Activated T-helper 9 cell treated with anti-CD3 and anti-CD28 coated beads, Interleukin-2, amount 50 U/mL, for 16 hours (primary cell): Measurements from ENCODE around the gene VWDE.
"Not testable (repeated sequence)": the region's sequence is repeated elsewhere in the genome, so short reads cannot be mapped to it uniquely, and the experiment has no call there.

Experiments used
- DNase-seq: peaks from one replicate; pipeline ENCODE4 v3.0.0-alpha.2; 2020; ENCODE audit warnings: low read depth

VWDE gene

DNA sequence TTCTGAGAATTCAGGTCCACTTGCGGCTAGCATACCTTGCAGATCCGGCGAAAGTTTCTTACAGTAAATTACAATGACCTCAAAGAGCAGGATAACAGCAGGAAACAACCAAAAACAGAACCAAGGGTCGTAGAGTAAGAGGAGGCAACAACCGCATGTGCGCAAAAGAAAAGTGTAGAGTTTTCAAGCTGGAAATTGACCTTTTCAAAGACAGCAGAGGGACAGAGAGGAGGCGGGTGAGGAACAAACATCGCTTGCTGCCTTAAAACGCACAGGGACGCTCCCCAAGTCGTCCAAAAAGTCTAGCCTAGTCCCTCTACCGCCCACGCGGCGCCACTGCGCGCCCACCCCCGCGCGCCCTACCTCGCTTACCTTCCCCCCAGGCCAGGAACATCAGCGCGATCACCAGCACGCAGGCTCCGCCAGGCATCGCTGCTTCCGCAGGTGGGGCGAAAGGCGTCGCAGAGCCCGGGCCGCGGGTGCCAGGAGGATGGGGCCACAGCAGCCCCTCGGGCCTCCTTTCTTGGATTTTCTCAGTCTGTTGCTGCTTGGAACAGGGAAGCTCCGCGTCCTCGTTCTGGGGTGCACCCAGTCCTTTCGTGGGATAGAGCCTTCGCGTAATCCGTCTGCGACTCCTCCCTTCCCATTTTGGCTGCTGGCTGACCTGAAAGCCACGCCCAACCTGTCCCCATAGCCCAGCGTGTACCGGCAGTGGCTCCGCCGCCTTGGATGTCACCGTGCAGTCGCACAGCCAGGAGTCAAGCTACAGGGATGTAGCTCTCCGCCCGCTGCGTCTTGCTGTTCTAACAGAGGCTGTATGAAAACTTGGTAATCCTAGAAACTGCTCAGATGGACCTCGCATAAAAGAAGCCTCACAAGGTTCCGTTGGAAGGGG lies at the start of gene VWDE:
VWDE (minus strand) TSS at position 579 of the 895 bp plus-strand sequence; CDS start at position 430, 149 bp downstream.
- DNase-seq = peak; percentile 33

DNA sequence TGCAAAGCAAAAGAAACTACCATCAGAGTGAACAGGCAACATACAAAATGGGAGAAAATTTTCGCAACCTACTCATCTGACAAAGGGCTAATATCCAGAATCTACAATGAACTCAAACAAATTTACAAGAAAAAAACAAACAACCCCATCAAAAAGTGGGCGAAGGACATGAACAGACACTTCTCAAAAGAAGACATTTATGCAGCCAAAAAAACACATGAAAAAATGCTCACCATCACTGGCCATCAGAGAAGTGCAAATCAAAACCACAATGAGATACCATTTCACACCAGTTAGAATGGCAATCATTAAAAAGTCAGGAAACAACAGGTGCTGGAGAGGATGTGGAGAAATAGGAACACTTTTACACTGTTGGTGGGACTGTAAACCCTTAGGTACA lies 49.5 kb upstream of the VWDE start:
- not testable (repeated sequence) for DNase-seq

DNA sequence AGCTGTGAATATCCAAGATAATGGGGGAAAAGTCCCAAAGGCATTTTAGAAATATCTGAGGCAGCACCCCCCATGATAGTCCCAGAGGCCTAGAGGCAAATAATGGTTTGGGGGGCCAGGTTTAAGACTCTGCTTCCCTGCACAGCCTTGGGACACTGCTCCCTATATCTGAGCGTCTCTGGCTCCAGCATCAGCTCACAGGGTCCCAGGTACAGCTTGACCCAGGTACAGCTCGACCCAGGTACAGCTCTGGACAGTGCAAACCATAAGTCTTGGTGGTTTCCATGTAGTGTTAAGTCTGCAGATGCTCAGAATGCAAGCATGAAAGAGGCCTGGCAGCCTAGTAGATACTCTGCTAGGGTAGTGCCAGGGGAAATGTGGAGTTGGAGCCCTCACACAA lies 47.0 kb upstream of the VWDE start:
- no peak for DNase-seq

DNA sequence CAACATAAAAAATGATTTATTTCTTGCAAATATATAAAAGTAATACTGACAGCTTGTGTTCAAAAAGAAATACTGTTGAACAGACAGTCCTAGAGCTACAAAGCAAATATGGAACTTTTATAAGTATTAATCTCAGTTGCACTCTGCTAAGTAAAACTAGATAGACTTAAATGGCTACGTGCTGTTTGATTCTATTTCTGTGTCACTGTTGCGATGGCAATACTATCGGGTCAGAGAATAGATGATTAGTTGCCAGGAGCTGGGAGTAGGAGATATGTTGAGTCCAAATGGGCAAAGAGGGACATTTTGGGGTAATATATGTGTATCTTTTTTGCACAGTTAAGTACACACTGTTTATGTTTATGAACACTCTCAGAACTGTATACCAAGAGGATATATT lies 41.1 kb upstream of the VWDE start:
- DNase-seq = no peak

DNA sequence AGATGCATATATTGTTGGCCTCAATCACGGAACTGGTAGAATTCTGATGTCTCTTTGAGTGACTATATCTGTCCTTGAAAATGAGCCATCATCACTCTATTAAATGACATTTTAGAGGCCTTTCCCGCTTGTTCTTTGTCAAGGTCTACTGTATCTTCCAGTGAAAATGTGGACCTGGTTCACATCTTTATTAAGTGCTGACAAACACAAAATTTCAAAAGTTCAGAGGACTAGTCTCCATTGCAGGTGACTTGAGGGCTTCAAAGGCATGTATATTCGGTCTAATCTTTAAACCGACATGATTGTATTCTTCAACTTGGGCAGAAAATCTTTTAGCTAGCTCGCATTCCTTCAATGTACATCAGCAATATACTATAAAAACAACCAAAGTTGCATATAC lies 36.6 kb upstream of the VWDE start:
- DNase-seq = no peak

DNA sequence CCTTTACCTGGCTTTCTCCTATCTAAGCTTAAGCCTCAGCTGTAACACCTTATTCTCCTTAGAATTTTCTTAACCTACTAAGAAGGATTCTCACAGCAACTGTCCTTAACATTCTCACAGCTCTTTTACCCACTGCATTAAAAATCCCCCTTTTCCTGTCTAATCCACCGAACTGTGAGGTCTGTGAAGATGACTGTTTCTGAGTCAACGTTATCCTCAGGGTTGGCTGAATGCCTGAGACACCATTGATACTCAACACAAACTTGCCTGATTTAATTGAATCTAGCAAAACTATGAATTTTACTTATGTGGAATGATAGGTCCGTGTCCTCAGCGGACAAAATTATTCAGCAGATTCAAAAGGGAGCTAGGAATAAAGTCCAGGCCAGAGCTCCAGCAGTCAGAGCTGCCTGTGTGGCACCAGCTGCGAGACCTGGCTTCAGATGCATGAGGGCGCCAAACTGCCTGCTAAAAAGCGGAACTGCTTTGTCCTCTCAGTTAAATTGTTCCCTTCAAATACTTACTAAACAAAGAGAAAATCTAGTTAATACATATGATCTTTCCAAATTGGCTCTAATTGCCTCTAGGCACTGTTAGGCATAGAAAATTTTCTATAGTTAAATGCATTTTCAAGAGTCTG lies 33.4 kb upstream of the VWDE start:
- no peak for DNase-seq

DNA sequence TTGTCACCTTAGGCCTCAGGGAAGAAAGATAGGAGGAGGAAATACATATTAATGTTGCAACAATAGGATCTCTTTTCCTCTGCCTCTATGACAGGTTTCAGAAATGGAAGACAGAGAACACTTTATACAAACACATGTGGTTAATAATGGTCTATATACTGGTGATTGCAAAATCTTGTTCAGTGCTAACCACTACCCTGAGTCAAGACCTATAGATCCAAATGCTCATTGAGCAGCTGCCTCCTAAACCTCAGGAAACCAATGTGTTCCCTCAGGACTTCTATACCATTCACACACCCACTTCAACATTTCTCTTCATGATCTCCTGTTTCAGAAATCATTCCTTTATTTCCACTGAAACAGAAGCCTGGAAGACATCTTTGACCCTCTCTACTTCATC lies 32.5 kb upstream of the VWDE start:
- no peak for DNase-seq

DNA sequence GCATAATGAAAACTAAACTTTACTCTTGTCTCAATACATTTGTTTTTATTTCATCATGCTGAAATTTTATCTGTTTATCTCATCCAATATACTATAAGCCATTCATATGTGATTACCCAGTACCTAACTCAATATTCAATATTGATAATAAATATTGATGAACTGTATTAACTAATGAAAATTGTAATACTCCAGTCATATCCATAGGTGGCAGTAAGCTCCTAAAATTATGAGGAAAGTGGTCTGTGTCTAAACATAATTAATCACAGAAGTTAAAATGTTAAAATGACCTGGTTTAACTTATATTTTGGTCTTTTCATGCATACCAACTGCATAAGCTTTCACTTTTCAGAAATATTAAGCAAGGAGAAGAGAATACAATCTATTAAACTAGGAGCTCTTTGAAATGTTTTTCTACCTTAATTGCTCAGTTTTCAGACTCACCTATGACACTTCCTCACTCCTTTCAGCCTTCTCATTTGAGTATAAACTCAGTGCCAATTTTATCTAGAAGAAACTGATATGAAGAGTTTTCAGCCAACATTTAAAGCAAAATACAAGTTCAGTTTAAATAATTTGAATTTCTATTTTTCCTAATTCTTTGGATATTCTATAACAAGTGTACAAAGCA lies 30.5 kb upstream of the VWDE start:
- DNase-seq = no peak

DNA sequence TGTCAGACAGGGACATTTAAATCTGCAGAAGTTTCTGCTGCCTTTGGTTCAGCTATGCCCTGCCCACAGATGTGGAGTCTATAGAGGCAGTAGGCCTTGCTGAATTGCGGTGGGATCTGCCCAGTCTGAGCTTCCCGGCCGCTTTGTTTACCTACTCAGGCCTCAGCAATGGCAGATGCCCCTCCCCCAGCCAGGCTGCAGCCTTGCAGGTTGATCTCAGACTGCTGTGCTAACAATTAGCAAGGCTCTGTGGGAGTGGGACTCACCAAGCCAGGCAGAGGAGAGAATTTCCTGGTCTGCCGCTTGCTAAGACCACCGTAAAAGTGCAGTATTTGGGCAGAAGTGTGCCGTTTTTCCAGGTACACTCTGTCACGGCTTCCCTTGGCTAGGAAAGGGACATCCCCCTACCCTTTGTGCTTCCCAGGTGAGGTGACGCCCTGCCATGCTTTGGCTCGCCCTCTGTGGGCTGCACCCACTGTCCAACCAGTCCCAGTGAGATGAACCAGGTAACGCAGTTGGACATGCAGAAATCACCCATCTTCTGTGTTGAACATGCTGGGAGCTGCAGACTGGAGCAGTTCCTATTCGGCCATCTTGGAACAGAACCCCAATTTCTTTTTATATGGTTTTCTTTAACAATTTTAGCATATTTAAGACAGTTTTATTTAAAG lies 28.4 kb upstream of the VWDE start:
- no peak for DNase-seq

DNA sequence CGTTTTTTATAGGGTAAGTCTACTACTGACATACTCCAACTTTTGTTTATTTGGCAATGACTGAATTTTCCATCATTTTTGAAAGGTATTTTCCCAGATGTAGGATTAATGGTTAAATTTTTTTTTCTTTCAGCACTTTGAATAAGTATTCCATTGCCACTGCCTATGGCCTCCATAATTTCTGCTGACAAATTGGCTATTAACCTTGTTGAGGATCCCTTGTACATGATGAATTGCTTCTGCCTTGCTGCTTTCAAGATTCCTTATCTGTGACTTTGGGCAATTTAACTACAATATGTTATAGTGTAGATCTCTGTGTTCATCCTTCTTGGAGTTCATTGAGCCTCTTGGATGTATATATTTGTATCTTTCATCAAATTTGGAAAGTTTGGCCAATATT lies 21.6 kb upstream of the VWDE start:
- DNase-seq = no peak

DNA sequence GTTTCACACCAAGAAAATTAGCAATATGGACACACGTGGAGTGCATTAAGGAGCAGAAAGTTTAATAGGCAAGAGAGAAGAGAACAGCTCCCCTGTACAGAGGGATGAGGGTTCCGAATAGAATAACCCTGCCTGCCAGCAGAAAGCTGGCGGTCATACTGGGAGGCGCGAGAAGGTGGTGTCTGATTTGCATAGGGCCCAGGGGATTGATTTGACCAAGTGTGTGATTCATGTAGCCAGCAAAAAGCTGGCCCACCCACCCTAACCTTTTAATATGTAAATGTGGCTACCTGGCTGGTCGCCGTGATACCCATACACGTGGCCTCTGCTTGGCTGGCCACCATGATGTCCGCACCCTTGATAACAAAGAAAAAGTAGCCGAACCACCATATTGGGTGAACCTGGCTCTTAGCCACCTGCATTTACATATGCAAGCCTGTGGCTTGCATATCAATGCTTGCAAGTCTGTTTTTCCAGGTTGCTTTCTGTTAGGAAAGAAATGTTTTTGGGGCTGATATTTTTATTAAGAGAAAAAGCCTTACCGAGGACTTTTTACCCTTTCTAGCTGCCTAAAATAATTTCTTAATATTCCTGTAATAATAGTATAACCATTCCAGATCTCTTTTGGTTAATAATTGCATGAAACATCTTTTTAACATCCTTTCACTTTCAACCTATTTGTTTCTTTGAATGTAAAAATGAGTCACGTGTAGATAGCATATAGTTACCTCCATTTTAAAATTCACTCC lies 20.5 kb upstream of the VWDE start:
- no peak for DNase-seq

DNA sequence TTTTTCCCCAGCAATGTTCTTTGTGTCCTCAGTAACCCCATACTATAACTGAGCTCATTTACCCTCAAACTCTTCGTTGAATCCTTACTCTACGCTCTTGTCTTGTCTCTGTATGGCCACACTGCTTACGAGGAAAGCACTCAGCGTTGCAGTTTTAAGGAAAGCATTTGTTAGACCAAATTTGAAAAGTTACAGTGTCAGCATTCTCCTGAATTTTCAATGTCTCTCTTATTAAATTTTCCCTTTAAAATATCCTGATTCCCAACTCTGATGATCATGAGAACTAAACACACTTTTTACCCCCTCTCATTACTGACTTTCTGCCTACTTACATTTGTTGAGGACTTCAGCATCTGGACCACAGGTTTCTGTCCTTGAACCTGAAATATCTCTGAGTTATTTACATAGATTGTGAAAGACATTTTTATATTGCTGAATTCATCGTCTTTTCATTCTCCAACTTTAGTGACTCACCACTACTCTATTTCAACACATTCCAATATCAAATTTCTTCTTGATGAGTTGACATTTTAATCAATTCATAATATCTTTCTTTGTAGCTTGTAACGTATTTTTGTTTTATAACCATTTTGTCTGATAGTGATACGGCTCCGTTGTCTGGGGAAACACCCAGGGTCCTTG lies 19.8 kb upstream of the VWDE start:
- DNase-seq = no peak

DNA sequence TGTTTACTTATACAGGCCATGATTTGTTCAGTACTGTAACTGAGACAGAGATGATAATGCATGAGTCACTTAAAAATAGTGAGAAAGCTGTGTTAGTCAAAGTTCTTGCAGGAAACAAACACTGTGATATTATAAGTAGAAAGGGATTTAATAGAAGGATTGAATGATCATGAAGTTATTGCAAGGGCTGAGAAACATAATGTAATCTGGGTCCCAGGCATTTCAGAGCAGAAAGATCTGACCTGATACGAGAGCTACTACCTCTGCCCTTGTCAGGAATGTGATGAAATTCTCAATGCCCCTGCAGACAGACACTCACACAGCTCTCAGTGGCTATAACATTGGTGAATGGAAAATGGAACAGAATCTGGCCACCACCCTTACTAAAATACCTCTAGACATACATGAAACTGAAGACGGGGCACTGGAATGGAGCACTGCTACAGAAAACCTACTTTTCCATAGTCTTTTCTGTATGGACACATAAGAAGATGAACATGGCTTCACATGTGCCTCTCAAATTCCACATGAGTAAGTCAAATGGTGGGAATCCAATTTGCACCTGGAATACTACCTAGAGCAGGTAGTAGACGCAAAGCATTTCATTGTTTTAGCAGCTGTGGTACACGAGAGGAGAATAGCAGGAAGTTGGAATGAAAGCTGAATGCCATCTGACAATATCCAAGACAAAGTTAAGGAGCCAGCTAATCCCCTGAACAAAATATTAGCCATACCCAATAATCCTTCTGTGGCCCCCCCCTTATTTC lies 19.1 kb upstream of the VWDE start:
- DNase-seq = no peak

DNA sequence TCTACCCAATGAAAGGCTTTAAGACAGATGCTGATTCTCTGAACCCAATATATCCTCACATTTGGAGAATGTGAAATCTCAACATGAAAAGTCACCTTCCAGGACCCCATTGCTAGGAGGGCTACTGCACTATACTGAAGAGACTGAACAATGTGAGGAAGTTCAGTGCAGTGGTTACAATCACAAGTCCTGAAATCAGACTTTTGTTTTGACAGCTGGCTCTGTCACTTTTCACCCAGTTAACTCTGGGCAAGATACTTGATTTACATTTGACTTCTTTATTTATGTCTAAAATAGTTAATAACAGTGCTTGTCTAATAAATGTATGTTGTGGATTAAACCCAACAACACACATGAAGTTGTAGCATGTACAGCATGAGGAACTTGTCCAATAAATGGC lies 14.8 kb upstream of the VWDE start:
- DNase-seq = no peak

DNA sequence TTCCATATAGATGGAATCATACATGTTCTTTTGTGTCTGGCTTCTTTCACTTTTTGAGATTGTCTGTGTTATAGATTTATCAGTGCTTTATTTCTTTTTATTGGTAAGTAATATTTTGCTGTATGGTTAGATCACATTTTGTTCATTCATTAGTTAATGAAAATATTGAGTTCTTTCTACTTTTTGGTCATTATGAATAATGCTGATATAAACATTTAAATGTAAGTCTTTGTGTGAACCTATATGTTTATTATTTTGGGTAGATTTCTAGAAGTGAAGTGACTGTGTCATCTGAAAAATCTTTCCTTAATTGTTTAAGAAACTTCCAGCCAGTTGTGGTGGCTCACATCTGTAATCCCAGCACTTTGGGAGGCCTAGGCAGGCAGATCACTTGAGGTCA lies 11.4 kb upstream of the VWDE start:
- no peak for DNase-seq

DNA sequence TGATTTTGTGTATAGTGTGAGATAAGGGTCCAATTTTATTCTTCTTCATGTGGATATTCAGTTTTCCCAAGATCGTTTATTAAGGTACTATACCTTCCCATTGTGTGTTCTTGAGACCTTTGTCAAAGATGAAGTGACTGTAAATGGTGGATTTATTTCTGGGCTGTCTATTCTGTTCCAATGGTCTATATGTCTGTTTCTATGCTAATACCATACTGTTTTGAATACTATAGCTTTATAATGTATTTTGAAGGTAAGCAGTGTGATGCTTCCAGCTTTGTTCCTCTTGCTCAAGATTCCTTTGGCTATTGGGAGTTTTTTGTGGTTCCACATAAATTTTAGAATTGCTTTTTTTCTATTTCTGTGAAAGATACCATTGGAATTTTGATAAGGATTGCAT lies 8.7 kb upstream of the VWDE start:
- DNase-seq = no peak

DNA sequence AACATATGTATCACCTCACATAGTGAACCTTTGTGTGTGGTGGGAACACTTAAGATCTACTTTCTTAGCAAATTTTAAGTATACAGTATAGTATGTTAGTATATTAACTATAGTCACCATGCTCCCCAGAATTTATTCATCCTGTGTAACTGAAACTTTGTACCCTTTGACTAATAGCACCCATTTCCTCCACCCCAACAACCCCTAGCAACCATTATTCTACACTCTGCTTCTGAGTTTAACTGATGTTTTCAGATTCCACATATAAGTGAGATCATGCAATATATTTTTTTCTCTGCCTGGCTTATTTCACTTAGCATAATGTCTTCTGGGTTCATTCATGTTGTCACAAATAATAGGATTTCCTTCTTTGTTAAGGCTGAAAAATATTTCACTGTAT lies 6.9 kb upstream of the VWDE start:
- no peak for DNase-seq

DNA sequence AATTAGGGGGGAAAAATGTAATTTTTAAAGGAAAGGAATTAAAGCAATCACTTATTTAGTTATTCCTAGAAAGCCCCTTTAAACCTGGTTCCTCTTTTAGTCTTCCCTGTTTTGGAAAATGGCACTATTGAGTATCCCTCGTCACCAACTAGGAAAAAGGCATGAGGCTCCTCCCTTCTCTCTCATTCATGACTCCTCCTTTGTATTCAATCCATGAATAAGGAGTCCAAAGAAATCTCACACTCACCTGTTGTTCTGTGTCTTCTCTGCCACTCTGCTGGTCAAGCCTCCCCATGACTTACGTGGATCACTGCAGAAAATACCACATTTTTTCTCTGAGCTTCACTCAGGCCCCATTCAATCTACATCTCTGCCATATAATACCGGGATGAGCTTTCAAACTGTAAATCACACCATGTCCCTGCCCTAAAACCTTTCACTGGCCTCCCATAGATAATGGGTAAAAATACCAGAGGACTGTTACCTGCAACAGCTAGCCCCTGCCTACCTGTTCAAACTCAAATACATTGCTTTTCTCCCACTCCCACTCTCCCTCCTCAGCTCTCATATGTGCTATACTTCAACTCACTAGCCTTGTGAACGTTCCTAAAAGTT lies 5.5 kb upstream of the VWDE start:
- DNase-seq = no peak

DNA sequence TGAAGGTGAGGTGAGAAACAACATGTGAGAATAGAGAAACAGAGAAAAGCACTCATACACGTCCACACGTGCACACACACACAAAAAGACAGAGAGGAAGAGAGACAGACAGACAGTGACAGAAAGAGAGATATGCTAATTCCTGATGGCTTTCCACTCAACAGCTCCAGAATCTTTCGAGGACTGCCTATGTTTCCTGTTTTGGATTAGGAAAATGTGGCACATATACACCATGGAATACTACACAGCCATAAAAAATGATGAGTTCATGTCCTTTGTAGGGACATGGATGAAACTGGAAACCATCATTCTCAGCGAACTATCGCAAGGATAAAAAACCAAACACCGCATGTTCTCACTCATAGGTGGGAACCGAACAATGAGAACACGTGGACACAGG lies 4.0 kb upstream of the VWDE start:
- not testable (repeated sequence) for DNase-seq

DNA sequence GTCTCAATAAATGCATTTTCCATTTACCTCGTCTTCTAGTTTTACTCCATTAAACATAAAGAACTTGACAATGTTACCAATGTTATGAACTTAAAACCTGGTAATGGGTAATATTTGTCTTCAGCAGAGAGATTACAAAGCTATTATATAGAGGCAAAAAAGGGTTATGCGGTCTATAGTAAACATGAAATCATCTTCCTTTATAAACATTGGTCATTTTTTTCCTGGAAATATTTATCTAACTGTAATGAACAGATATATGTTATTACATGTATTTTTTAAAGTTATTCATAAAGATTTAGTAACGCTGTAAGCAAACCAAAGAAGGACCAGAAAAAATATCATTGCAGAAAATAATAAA lies 1.3 kb downstream of the VWDE start:
- no peak for DNase-seq
